NCI-H1417 treated with DMSO at 0.1 percent for 48 hours (cell line): ENCODE measurements around the gene PAPPA.

ENCODE experiments used
- DNase-seq: peaks from one replicate; lab custom pipeline; 2025; lab: John Stamatoyannopoulos, UW

PAPPA gene

GRCh38 chr9:116151966-116152381 is 1.6 kb upstream of the PAPPA start:
- no peak for DNase-seq

GRCh38 chr9:116152390-116152789 is 1.2 kb upstream of the PAPPA start:
- no peak for DNase-seq

GRCh38 chr9:116152941-116153764 is 438 bp upstream of the PAPPA start:
- DNase-seq = peak; percentile 16

GRCh38 chr9:116154334-116154975 is 864 bp downstream of the PAPPA start:
- DNase-seq = no peak

- no peak for DNase-seq
Observed at GRCh38 chr9:116154976-116155697, 1.5 kb downstream of the PAPPA start.

GRCh38 chr9:116155698-116156039 is 2.1 kb downstream of the PAPPA start:
- DNase-seq = no peak

GRCh38 chr9:116156621-116157314 is 3.2 kb downstream of the PAPPA start:
- DNase-seq = peak; percentile 42

- DNase-seq = no peak
Observed at GRCh38 chr9:116157436-116158138, 4.0 kb downstream of the PAPPA start.

- no peak for DNase-seq
Observed at GRCh38 chr9:116160676-116161571, 7.3 kb downstream of the PAPPA start.

GRCh38 chr9:116162241-116162781 is 8.7 kb downstream of the PAPPA start:
- DNase-seq = no peak

- no peak for DNase-seq
Observed at GRCh38 chr9:116163293-116164055, 9.9 kb downstream of the PAPPA start.

- DNase-seq = no peak
Observed at GRCh38 chr9:116165912-116166311, 12.3 kb downstream of the PAPPA start.

GRCh38 chr9:116166713-116167112 is 13.1 kb downstream of the PAPPA start:
- DNase-seq = no peak

GRCh38 chr9:116168231-116168630 is 14.6 kb downstream of the PAPPA start:
- DNase-seq = no peak

- no peak for DNase-seq
Observed at GRCh38 chr9:116172216-116172615, 18.6 kb downstream of the PAPPA start.

- DNase-seq = no peak
Observed at GRCh38 chr9:116174347-116174746, 20.8 kb downstream of the PAPPA start.

- no peak for DNase-seq
Observed at GRCh38 chr9:116175614-116176013, 22.0 kb downstream of the PAPPA start.

- DNase-seq = no peak
Observed at GRCh38 chr9:116178481-116179211, 25.1 kb downstream of the PAPPA start.

GRCh38 chr9:116179568-116179967 is 26.0 kb downstream of the PAPPA start:
- DNase-seq = no peak
